HG02588 (cell line): ENCODE data around the gene PTPRN2.
"Not testable (repeated sequence)": the region's sequence is repeated elsewhere in the genome, so short reads cannot be mapped to it uniquely, and the experiment has no call there.

Experiments
- ATAC-seq: cut with Tn5 transposase; IDR thresholded peaks from one replicate; pipeline ENCODE4 v1.9.1; 2021; ENCODE audit warnings: mild to moderate bottlenecking, moderate library complexity; ENCODE audit not compliant: unreplicated experiment

Gene PTPRN2

DNA sequence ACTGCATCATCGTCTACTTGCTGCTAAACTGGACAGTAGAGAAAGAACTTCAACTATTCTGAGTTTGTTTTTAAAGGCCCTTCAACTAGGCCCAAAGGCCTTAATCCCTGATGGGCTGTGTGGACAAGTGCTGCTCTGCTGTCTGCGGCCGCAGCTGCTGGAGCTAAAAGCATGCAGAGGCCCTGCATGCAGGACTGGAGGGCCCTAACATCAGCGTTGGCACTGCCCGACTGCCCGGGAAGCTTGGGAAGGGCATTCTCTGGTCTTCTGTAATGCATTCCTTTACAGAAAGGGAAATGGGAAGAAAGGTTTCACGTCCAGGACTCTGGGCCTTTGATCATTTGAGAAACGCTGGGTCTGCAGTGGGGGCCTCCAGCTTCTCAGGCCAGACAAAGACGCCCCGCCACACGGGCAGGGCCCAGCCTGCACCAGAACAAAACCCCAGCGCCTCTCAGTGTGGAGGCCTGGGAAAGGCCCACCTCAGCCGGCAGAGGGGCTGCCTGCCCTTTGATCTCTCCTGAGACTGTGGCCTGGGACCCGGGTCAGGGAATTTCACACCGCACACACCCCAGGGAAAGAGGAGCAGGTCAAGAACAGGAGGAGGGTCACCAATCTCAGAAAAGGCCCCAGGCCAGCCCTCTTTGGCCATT, 1021.5 kb downstream of the PTPRN2 start:
- no peak for ATAC-seq

GRCh38 chr7:157565201-157565626, 1022.4 kb downstream of the PTPRN2 start:
- no peak for ATAC-seq

GRCh38 chr7:157564517-157565177, 1023.0 kb downstream of the PTPRN2 start:
- ATAC-seq, result no peak

DNA sequence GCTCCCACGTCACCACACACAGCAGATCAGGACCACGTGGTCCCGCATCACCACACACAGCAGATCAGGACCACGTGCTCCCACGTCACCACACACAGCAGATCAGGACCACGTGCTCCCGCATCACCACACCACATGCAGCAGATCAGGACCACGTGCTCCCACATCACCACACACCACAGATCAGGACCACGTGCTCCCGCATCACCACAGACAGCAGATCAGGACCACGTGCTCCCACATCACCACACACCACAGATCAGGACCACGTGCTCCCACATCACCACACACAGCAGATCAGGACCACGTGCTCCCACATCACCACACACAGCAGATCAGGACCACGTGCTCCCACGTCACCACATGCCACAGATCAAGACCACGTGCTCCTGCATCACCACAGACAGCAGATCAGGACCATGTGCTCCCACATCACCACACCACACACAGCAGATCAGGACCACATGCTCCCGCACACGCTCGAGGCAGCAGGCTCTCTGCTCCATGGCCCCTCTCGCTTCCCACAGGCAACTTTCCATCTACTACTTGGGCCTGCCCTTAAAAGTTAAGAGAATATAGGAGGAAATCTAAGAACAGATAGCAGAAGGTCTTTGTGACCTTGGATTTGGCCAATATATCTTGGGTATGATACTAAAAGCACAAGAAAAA, 1024.0 kb downstream of the PTPRN2 start:
- ATAC-seq, result not testable (repeated sequence)

GRCh38 chr7:157562522-157563398, 1024.9 kb downstream of the PTPRN2 start:
- ATAC-seq, result not testable (repeated sequence)

- no peak for ATAC-seq
Measured at GRCh38 chr7:157561816-157562410, 1025.7 kb downstream of the PTPRN2 start.

GRCh38 chr7:157561523-157561785, 1026.2 kb downstream of the PTPRN2 start:
- no peak for ATAC-seq

- ATAC-seq, result no peak
Measured at GRCh38 chr7:157560710-157561522, 1026.7 kb downstream of the PTPRN2 start.

DNA sequence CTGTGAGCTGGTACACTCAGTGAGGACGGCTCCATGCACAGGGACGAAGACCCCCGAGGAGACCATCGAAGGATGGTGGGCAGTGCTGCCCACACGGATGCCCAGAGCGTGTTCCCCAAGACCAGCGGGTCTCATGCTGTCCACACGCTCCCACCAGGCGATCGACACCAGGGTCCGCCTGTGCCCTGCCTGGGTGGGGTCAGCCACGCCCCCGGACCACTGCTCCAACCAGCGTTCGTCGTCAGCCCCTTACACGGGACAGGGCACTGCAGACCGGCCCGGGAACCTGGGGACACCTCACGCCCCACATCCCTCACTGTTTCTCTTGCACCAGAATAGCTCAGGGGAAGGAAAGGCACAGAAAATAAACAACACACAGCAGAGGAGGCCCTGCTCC, 1027.4 kb downstream of the PTPRN2 start:
- no peak for ATAC-seq

DNA sequence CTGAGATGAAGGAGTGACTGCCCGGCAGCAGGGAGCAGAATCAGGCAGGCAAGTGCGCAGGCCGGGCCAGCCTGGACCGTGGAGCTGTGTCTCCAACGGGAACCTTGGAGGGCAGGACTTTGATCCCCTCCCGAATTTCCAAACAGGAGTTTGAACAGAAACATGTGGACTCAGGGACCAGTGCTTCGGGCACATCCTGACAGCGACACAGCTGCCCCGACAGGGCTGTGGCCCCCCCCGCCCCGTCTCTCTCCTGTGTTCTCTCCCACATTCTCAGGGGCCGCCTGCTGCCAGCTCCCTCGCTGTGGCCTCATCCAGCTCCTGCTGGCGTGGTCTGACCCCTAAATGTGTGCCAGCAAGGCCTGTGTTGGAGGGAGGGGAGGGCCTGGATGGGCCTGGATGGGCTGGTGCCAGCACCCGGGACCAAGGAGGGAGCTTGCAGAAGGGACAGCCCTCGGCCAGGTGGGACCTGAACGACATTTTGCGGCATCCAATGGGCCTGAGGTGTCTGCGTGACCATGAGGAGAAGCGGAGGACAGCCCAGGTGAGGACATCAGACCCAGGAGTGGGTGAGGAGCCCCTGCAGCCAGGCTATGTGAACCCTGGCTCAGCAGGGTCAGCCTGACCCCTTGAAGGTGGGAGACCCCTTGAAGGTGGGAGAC, 1027.9 kb downstream of the PTPRN2 start:
- ATAC-seq, result no peak

- ATAC-seq, result no peak
Measured at GRCh38 chr7:157558875-157559595, 1028.6 kb downstream of the PTPRN2 start.

DNA sequence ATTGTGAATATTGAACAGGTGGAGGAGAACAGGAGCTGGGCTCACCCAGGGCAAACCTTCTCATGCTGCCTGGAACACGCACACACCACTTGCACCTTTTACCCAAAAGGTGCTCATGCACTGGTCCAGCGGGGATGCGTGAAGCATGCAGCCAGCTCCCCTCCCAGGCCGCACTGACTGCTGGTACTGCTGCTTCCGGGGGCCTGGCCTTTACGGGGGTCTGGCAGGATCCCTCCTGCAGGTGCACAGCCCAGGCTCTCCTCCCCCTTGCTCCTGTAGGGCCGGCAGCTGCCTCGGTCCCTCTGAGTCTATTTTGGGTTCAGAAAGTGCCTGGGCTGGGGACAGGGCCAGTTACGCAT, 1029.1 kb downstream of the PTPRN2 start:
- no peak for ATAC-seq

DNA sequence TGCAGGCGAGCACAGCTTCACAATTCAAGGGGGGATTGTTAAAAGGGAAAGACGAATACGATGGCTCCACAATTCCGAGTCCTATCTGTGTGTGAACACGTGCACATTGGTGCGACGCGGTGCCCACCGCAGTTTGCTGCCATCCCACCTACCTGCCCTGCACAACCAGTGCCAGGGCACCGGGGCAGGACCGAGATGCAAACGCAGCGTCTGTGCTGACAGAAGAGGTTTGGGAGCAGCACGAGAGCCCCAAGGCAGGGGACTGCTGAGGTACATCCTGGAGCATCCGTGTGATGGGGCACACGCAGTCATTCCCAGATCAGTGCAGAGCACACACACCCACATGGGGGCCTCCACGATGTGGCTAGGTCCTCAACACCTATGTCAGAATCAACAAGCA, 1029.6 kb downstream of the PTPRN2 start:
- ATAC-seq, result no peak

- no peak for ATAC-seq
Measured at GRCh38 chr7:157557263-157557662, 1030.4 kb downstream of the PTPRN2 start.

GRCh38 chr7:157556642-157556944, 1031.0 kb downstream of the PTPRN2 start:
- no peak for ATAC-seq

- ATAC-seq, result no peak
Measured at GRCh38 chr7:157555944-157556641, 1031.5 kb downstream of the PTPRN2 start.

GRCh38 chr7:157555313-157555712, 1032.3 kb downstream of the PTPRN2 start:
- no peak for ATAC-seq

DNA sequence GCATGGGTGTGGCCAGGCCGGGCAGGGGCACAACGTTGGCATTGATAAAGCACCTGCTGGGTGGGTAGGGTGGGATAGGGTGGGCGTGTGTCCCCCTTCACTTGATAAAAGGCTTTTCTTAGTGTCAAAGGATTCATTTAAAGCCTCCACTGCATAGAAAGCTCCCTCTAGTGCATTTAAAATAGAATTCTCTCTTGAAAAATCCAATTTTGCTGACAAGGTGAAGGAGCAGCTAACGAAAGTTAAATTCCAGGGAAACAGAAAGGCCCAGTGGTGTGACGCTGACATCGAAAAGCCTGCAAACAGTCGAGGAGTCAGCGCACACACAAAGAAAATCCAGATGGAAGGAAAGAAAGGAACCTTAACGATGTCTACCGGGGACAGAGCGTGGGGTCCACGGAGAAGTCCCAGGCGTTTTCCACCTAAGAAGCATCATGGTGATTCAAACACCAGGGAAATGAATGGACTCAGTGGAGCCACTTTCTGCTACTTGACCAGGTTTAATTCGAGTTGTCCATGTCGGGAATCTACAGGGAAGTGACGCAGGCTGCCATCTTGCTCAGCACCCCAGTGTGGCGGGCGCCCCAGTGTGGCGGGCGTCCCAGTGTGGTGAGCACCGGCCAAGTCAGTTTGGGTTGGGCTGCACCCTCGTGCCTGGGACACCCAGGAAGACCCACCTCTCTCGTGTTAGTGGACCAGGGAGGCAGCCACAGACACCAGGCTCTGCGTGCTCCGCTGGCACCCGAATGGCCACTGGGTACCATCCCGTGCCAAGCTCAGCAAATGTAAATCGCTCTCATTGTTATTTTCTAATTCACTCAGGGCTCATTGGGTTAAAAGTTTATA, 1033.0 kb downstream of the PTPRN2 start:
- no peak for ATAC-seq
